ENCODE results near the gene DES. TPM values are rescaled to one million over a fixed set of nuclear protein-coding genes. Genes with fewer than 3 reads are reported as not detected.

DES gene
- total RNA-seq, 1 experiment from 2014 or later, result 1.6 TPM

DNA sequence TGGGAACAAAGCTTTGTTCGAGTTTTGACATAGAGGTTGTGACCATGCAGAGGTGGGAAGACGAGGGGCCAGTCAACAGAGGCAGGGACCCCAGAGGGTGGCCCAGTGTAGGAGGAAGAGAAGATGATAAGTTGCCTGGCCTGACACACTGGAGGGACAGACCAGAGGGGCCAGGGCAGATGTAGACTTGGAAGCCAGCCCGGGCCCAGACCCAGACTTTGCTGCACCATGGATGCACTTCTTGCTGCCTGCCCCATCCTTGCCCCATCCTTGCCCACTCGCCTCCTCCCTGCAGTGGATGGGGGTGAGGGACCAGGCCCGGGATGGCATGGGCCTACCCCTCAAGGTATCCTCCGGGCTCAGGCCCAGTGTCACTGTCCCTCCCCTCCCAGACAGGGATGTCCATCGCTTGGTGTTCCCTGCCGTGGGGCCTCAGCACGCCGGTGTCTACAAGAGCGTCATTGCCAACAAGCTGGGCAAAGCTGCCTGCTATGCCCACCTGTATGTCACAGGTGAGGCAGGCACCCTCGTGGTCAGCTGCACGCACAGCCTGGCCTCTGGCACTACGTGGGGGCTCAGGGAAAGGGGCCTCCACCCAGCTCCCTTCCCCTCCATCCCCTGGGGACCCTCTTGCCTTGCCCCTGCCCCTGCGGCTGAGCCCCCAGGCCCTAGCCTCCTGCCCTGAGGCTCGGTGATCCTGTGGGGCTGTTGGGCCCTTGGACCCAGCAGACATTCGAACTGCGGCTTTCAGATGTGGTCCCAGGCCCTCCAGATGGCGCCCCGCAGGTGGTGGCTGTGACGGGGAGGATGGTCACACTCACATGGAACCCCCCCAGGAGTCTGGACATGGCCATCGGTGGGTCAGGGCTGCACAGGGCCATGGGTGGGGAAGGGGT is 53.5 kb downstream of the DES start:
- ChIA-PET POLR2A (no interaction called here), CTCF (interaction anchor here (0.8 to 35.9 kb wide), 7 partner anchors 10 to 53 kb away, joined by 3 to 2316 read pairs (median 6); partner anchors contain the start of genes ASIC4, CHPF and TMEM198)
- TF ChIP-seq, protein P1, sequence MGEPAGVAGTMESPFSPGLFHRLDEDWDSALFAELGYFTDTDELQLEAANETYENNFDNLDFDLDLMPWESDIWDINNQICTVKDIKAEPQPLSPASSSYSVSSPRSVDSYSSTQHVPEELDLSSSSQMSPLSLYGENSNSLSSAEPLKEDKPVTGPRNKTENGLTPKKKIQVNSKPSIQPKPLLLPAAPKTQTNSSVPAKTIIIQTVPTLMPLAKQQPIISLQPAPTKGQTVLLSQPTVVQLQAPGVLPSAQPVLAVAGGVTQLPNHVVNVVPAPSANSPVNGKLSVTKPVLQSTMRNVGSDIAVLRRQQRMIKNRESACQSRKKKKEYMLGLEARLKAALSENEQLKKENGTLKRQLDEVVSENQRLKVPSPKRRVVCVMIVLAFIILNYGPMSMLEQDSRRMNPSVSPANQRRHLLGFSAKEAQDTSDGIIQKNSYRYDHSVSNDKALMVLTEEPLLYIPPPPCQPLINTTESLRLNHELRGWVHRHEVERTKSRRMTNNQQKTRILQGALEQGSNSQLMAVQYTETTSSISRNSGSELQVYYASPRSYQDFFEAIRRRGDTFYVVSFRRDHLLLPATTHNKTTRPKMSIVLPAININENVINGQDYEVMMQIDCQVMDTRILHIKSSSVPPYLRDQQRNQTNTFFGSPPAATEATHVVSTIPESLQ (CRISPR knock-in tag; IDR thresholded peaks at IDR 0.05), result no peak
- no peak for TF ChIP-seq SMAD4 (CRISPR knock-in tag; IDR thresholded peaks at IDR 0.05)
- TF ChIP-seq RORB (CRISPR knock-in tag; IDR thresholded peaks at IDR 0.05), result no peak
- TF ChIP-seq ESRRA (CRISPR knock-in tag; IDR thresholded peaks at IDR 0.05; ENCODE audit: borderline replicate concordance), result no peak
- TF ChIP-seq, protein P2, sequence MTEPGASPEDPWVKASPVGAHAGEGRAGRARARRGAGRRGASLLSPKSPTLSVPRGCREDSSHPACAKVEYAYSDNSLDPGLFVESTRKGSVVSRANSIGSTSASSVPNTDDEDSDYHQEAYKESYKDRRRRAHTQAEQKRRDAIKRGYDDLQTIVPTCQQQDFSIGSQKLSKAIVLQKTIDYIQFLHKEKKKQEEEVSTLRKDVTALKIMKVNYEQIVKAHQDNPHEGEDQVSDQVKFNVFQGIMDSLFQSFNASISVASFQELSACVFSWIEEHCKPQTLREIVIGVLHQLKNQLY (CRISPR knock-in tag; IDR thresholded peaks at IDR 0.05), result no peak
- H3K27me3 Mint-ChIP-seq (ENCODE audit: low read depth), result no peaks in the 10 kb centered on the region; the same call in 1 of the 2 replicates
- H3K9me3 Mint-ChIP-seq, result no peaks in the 10 kb centered on the region
- H3K27ac Mint-ChIP-seq, result no peak overlapping the region
- DNase-seq (ENCODE audit: low spot score) (no peak), ATAC-seq (no peak)
- H3K4me1 Mint-ChIP-seq, result peaks cover 12% of the 10 kb centered on the region
- H3K36me3 Mint-ChIP-seq, result no peaks in the 10 kb centered on the region
- H3K4me3 Mint-ChIP-seq, result no peak overlapping the region

DNA sequence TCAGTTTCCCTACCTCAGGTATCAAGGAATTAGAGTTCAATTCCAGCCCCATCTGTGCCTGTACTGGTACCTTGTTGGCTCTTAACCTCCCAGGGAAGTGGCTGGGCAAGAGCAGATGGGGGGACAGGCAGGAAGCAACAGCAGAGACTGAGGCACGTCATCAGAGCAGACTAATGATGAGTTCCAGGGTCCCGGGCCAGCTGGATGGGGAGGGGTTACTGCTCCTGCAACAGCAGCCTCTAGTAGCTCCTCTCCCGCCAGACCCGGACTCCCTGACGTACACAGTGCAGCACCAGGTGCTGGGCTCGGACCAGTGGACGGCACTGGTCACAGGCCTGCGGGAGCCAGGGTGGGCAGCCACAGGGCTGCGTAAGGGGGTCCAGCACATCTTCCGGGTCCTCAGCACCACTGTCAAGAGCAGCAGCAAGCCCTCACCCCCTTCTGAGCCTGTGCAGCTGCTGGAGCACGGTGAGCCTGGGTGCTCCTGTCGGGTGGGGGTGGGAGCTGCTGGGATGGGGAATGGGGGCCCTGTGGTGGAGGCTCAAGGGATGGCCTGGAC is 54.5 kb downstream of the DES start:
- Mint-ChIP-seq H3K4me3 (no peak overlapping the region), H3K4me1 (peaks cover 21% of the 10 kb centered on the region), H3K27me3 (ENCODE audit: low read depth) (no peaks in the 10 kb centered on the region; the same call in 1 of the 2 replicates), H3K9me3 (no peaks in the 10 kb centered on the region), H3K36me3 (no peaks in the 10 kb centered on the region), H3K27ac (no peak overlapping the region)
- POLR2A ChIA-PET, result no interaction called here
- DNase-seq (ENCODE audit: low spot score), result no peak
- ATAC-seq, result no peak
- CTCF ChIA-PET, result interaction anchor here (0.8 to 35.9 kb wide), 7 partner anchors 10 to 52 kb away, joined by 3 to 2316 read pairs (median 5); partner anchors contain the start of genes ASIC4, CHPF and TMEM198
- TF ChIP-seq, protein P3, sequence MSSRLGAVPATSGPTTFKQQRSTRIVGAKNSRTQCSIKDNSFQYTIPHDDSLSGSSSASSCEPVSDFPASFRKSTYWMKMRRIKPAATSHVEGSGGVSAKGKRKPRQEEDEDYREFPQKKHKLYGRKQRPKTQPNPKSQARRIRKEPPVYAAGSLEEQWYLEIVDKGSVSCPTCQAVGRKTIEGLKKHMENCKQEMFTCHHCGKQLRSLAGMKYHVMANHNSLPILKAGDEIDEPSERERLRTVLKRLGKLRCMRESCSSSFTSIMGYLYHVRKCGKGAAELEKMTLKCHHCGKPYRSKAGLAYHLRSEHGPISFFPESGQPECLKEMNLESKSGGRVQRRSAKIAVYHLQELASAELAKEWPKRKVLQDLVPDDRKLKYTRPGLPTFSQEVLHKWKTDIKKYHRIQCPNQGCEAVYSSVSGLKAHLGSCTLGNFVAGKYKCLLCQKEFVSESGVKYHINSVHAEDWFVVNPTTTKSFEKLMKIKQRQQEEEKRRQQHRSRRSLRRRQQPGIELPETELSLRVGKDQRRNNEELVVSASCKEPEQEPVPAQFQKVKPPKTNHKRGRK (CRISPR knock-in tag; IDR thresholded peaks at IDR 0.05; ENCODE audit: borderline replicate concordance), result no peak
- TF ChIP-seq, protein P4, sequence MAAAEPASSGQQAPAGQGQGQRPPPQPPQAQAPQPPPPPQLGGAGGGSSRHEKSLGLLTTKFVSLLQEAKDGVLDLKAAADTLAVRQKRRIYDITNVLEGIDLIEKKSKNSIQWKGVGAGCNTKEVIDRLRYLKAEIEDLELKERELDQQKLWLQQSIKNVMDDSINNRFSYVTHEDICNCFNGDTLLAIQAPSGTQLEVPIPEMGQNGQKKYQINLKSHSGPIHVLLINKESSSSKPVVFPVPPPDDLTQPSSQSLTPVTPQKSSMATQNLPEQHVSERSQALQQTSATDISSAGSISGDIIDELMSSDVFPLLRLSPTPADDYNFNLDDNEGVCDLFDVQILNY (CRISPR knock-in tag; IDR thresholded peaks at IDR 0.05), result no peak
- TF ChIP-seq, protein P5, sequence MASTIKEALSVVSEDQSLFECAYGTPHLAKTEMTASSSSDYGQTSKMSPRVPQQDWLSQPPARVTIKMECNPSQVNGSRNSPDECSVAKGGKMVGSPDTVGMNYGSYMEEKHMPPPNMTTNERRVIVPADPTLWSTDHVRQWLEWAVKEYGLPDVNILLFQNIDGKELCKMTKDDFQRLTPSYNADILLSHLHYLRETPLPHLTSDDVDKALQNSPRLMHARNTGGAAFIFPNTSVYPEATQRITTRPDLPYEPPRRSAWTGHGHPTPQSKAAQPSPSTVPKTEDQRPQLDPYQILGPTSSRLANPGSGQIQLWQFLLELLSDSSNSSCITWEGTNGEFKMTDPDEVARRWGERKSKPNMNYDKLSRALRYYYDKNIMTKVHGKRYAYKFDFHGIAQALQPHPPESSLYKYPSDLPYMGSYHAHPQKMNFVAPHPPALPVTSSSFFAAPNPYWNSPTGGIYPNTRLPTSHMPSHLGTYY (CRISPR knock-in tag; IDR thresholded peaks at IDR 0.05), result no peak
- TF ChIP-seq, protein P6, sequence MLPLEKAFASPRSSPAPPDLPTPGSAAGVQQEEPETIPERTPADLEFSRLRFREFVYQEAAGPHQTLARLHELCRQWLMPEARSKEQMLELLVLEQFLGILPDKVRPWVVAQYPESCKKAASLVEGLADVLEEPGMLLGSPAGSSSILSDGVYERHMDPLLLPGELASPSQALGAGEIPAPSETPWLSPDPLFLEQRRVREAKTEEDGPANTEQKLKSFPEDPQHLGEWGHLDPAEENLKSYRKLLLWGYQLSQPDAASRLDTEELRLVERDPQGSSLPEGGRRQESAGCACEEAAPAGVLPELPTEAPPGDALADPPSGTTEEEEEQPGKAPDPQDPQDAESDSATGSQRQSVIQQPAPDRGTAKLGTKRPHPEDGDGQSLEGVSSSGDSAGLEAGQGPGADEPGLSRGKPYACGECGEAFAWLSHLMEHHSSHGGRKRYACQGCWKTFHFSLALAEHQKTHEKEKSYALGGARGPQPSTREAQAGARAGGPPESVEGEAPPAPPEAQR (CRISPR knock-in tag; IDR thresholded peaks at IDR 0.05), result no peak
- TF ChIP-seq, protein P7, sequence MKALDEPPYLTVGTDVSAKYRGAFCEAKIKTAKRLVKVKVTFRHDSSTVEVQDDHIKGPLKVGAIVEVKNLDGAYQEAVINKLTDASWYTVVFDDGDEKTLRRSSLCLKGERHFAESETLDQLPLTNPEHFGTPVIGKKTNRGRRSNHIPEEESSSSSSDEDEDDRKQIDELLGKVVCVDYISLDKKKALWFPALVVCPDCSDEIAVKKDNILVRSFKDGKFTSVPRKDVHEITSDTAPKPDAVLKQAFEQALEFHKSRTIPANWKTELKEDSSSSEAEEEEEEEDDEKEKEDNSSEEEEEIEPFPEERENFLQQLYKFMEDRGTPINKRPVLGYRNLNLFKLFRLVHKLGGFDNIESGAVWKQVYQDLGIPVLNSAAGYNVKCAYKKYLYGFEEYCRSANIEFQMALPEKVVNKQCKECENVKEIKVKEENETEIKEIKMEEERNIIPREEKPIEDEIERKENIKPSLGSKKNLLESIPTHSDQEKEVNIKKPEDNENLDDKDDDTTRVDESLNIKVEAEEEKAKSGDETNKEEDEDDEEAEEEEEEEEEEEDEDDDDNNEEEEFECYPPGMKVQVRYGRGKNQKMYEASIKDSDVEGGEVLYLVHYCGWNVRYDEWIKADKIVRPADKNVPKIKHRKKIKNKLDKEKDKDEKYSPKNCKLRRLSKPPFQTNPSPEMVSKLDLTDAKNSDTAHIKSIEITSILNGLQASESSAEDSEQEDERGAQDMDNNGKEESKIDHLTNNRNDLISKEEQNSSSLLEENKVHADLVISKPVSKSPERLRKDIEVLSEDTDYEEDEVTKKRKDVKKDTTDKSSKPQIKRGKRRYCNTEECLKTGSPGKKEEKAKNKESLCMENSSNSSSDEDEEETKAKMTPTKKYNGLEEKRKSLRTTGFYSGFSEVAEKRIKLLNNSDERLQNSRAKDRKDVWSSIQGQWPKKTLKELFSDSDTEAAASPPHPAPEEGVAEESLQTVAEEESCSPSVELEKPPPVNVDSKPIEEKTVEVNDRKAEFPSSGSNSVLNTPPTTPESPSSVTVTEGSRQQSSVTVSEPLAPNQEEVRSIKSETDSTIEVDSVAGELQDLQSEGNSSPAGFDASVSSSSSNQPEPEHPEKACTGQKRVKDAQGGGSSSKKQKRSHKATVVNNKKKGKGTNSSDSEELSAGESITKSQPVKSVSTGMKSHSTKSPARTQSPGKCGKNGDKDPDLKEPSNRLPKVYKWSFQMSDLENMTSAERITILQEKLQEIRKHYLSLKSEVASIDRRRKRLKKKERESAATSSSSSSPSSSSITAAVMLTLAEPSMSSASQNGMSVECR (CRISPR knock-in tag; IDR thresholded peaks at IDR 0.05; ENCODE audit: borderline replicate concordance), result no peak
- TF ChIP-seq ZNF138 (CRISPR knock-in tag; conservative IDR thresholded peaks at IDR 0.05) (no peak), NR1H2 (CRISPR knock-in tag; IDR thresholded peaks at IDR 0.05) (no peak), JUN (CRISPR knock-in tag; IDR thresholded peaks at IDR 0.05) (no peak), KAT7 (CRISPR knock-in tag; IDR thresholded peaks at IDR 0.05; ENCODE audit: borderline replicate concordance) (no peak), ZNF396 (CRISPR knock-in tag; IDR thresholded peaks at IDR 0.05; ENCODE audit: borderline replicate concordance) (no peak)
- TF ChIP-seq, protein P8, sequence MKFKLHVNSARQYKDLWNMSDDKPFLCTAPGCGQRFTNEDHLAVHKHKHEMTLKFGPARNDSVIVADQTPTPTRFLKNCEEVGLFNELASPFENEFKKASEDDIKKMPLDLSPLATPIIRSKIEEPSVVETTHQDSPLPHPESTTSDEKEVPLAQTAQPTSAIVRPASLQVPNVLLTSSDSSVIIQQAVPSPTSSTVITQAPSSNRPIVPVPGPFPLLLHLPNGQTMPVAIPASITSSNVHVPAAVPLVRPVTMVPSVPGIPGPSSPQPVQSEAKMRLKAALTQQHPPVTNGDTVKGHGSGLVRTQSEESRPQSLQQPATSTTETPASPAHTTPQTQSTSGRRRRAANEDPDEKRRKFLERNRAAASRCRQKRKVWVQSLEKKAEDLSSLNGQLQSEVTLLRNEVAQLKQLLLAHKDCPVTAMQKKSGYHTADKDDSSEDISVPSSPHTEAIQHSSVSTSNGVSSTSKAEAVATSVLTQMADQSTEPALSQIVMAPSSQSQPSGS (CRISPR knock-in tag; IDR thresholded peaks at IDR 0.05; ENCODE audit: borderline replicate concordance, low read depth), result no peak
- TF ChIP-seq, protein P9, sequence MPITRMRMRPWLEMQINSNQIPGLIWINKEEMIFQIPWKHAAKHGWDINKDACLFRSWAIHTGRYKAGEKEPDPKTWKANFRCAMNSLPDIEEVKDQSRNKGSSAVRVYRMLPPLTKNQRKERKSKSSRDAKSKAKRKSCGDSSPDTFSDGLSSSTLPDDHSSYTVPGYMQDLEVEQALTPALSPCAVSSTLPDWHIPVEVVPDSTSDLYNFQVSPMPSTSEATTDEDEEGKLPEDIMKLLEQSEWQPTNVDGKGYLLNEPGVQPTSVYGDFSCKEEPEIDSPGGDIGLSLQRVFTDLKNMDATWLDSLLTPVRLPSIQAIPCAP (CRISPR knock-in tag; IDR thresholded peaks at IDR 0.05), result no peak

Measured in WTC11 (cell line).